ENCODE measurements around the gene GTF2B.
"Not testable (repeated sequence)": the region's sequence is repeated elsewhere in the genome, so short reads cannot be mapped to it uniquely, and the experiment has no call there.

Gene GTF2B

GRCh38 chr1:88891318-88891950, at the start of gene GTF2B:
GTF2B (minus strand) TSS chr1:88891567; CDS start chr1:88891499, 68 bp downstream.
- DNase-seq (ENCODE audit: low read depth in 2 of 2, low spot score in 1 of 2): peak; percentile 80 to 86

- not testable (repeated sequence) for DNase-seq (ENCODE audit: low read depth in 2 of 2, low spot score in 1 of 2)
Observed at GRCh38 chr1:88938528-88938927, 47.2 kb upstream of the GTF2B start.

GRCh38 chr1:88936760-88937342, 45.5 kb upstream of the GTF2B start:
- no peak for DNase-seq (ENCODE audit: low read depth in 2 of 2, low spot score in 1 of 2)

- no peak for DNase-seq (ENCODE audit: low read depth in 2 of 2, low spot score in 1 of 2)
Observed at GRCh38 chr1:88936223-88936523, 44.8 kb upstream of the GTF2B start.

GRCh38 chr1:88935522-88936222, 44.3 kb upstream of the GTF2B start:
- DNase-seq (ENCODE audit: low read depth in 2 of 2, low spot score in 1 of 2): no peak

GRCh38 chr1:88930176-88930575, 38.8 kb upstream of the GTF2B start:
- DNase-seq (ENCODE audit: low read depth in 2 of 2, low spot score in 1 of 2): not testable (repeated sequence)

GRCh38 chr1:88923224-88923623, 31.9 kb upstream of the GTF2B start:
- no peak for DNase-seq (ENCODE audit: low read depth in 2 of 2, low spot score in 1 of 2)

GRCh38 chr1:88922214-88922613, 30.8 kb upstream of the GTF2B start:
- no peak for DNase-seq (ENCODE audit: low read depth in 2 of 2, low spot score in 1 of 2)

- no peak for DNase-seq (ENCODE audit: low read depth in 2 of 2, low spot score in 1 of 2)
Observed at GRCh38 chr1:88920845-88921244, 29.5 kb upstream of the GTF2B start.

- DNase-seq (ENCODE audit: low read depth in 2 of 2, low spot score in 1 of 2): no peak
Observed at GRCh38 chr1:88917321-88918025, 26.1 kb upstream of the GTF2B start.

- DNase-seq (ENCODE audit: low read depth in 2 of 2, low spot score in 1 of 2): no peak
Observed at GRCh38 chr1:88916883-88917282, 25.5 kb upstream of the GTF2B start.

GRCh38 chr1:88911800-88912199, 20.4 kb upstream of the GTF2B start:
- not testable (repeated sequence) for DNase-seq (ENCODE audit: low read depth in 2 of 2, low spot score in 1 of 2)

- no peak for DNase-seq (ENCODE audit: low read depth in 2 of 2, low spot score in 1 of 2)
Observed at GRCh38 chr1:88911161-88911560, 19.8 kb upstream of the GTF2B start.

GRCh38 chr1:88910401-88910800, 19.0 kb upstream of the GTF2B start:
- DNase-seq (ENCODE audit: low read depth in 2 of 2, low spot score in 1 of 2): no peak

GRCh38 chr1:88900883-88901282, 9.5 kb upstream of the GTF2B start:
- DNase-seq (ENCODE audit: low read depth in 2 of 2, low spot score in 1 of 2): no peak

GRCh38 chr1:88897070-88897730, 5.8 kb upstream of the GTF2B start:
- DNase-seq (ENCODE audit: low read depth in 2 of 2, low spot score in 1 of 2): no peak

- DNase-seq (ENCODE audit: low read depth in 2 of 2, low spot score in 1 of 2): no peak
Observed at GRCh38 chr1:88892357-88892877, 1.1 kb upstream of the GTF2B start.

GRCh38 chr1:88891951-88892340, 579 bp upstream of the GTF2B start:
- DNase-seq (ENCODE audit: low read depth in 2 of 2, low spot score in 1 of 2): no peak

GRCh38 chr1:88890791-88891317, 513 bp downstream of the GTF2B start:
- no peak for DNase-seq (ENCODE audit: low read depth in 2 of 2, low spot score in 1 of 2)

- no peak for DNase-seq (ENCODE audit: low read depth in 2 of 2, low spot score in 1 of 2)
Observed at GRCh38 chr1:88890131-88890530, 1.2 kb downstream of the GTF2B start.

- no peak for DNase-seq (ENCODE audit: low read depth in 2 of 2, low spot score in 1 of 2)
Observed at GRCh38 chr1:88888750-88889149, 2.6 kb downstream of the GTF2B start.
